Activated CD4-positive, alpha-beta T cell treated with anti-CD3 and anti-CD28 coated beads for 48 hours (primary cell): ENCODE measurements around the gene HMBS.
"Not testable (repeated sequence)": the region's sequence is repeated elsewhere in the genome, so short reads cannot be mapped to it uniquely, and the experiment has no call there.

Experiments used
- DNase-seq: peaks from one replicate; pipeline ENCODE4 v3.0.0-alpha.2; 2020

The HMBS gene

DNA sequence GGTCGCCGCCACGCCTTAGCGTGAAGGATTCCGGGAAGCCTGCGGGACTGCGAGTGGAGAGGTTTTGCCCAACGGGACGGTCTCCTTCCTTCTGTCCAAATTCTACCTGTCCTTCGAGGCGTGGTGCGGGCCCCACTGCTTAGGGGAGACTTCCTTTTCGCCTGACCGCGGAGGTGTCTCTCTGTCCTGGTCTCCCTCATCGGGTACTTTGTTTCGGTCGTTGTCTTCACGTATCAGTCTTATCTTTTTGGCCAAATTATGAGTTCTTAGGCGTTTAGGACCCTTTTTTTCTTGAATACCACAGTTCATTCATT, 37.1 kb downstream of the HMBS start:
- DNase-seq, result no peak

DNA sequence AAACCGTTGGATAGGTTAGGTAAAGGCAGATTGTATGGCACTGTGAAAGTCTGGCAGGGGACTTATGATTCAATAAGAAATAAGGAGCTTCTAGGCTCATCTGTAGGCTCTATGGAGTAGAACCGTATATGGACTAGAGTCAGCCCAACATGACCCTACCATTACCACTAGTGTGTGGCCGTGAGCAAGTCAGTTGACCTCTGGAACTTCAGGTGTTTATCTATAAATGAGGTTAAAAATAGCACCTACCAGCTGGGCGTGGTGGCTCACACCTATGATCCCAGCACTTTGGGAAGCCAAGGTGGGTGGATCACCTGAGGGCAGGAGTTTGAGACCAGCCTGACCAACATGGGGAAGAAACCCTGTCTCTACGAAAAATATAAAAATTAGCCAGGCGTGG, 41.1 kb downstream of the HMBS start:
- DNase-seq, result no peak

DNA sequence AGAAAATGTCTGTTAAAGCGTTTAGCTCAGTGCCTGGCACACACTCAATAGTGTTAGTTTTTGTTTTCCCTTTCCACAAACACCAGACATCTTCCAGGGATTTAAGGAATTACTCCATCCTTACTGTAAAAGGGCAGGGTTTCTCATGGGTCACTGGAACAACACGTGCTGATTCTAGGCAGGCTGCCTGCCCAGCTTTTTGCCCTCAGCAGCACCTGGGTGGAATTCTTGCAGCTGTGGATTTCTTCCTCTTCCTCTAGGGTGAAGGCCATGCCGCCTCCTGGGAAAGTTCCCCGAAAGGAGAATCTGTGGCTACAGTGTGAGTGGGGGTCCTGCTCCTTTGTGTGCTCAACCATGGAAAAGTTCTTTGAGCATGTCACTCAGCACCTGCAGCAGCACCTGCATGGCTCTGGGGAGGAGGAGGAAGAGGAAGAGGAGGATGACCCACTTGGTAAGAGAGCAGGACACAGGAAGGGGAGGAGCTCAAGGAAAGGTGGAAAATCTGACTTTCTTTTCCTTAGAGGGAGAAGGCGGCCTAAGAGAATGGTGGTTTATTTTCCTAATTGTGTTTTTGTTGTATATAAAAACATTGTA, 42.1 kb downstream of the HMBS start:
- DNase-seq, result no peak

DNA sequence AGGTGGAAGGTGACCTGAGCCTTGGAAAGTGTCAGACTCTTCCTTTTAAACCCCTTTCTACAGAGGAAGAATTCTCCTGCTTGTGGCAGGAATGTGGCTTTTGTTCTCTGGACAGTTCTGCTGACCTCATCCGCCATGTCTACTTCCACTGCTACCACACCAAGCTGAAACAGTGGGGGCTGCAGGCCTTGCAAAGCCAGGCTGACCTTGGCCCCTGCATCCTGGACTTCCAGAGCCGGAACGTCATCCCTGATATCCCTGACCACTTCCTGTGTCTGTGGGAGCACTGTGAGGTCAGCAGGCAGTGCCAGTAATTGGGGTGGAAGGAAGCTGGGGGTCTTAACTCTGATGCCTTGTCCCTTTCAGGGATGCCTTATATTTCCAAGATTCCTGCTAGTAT, 46.0 kb downstream of the HMBS start:
- no peak for DNase-seq

DNA sequence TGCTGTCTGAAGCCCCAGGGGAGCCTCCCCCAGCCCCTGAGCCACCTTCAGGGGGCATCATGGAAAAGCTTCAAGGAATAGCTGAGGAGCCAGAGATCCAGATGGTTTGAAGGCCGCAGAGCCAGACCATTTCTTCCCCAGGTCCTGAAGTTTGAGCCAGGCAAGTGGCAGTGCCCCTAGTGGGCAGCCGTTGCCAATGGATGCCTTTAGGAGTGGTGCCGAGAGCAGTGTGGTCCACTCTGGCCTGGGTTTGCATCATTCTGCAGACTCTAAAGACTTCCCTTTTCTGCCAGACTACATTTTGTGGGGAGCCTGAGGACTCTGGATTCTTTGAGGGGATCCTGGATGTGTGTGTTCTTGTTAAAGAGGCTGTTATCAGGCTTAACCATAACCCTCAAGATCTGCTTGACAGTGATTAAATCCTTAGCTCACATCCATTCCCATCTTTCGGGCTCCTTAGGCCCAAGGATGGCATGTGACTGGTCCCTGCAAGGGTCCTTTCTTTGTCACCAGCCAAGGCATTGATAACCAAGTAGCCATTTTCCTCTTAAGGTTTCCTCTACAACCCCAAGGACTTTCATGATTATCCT, 49.8 kb downstream of the HMBS start:
- DNase-seq, result no peak

DNA sequence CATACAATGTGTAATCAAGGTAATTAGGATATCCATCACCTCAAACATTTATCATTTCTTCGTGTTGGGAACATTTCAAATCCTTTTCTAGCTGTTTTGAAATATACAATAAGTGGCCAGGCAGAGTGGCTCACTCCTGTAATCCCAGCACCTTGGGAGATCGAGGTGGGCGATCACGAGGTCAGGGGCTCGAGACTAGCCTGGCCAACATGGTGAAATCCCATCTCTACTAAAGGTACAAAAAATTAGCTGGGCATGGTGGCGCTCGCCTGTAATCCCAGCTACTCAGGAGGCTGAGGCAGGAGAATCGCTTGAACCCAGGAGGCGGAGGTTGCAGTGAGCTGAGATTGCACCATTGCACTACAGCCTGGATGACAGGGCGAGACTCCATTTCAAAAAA, 54.6 kb downstream of the HMBS start:
- DNase-seq, result not testable (repeated sequence)
